OCI-LY1 (cell line): ENCODE data around the gene MXRA7.

Source experiments
- H2AFZ ChIP-seq: fragments of 200-600 bp; sonication (generic), shearing (Covaris generic); 2 replicates; pipeline ENCODE4 v1.6.0; 2014; ENCODE audit warnings: antibody characterized with exemption, mild to moderate bottlenecking, low read length
- H3F3A ChIP-seq: fragments of 200-600 bp; sonication (generic), shearing (Covaris generic); 2 replicates; pipeline ENCODE4 v1.6.0; 2014; ENCODE audit warnings: mild to moderate bottlenecking, antibody characterized with exemption, low read length, moderate library complexity; ENCODE audit not compliant: insufficient read depth
- H3K27ac ChIP-seq: fragments of 200-600 bp; sonication (generic); 2 replicates; pipeline ENCODE4 v1.5.1; 2014; ENCODE audit warnings: low read length, mixed run types, mild to moderate bottlenecking, low read depth; ENCODE audit not compliant: poor library complexity, severe bottlenecking
- H3K27me3 ChIP-seq: fragments of 200-600 bp; sonication (generic); 2 replicates; pipeline ENCODE4 v1.6.0; 2014; ENCODE audit warnings: antibody characterized with exemption, mild to moderate bottlenecking, low read length, moderate library complexity; ENCODE audit not compliant: insufficient read depth
- H3K36me3 ChIP-seq: fragments of 200-600 bp; sonication (generic); 2 replicates; pipeline ENCODE4 v1.6.1; 2014; ENCODE audit warnings: mild to moderate bottlenecking, antibody characterized with exemption, low read length, moderate library complexity, mixed read lengths; ENCODE audit not compliant: insufficient read depth
- H3K4me1 ChIP-seq: fragments of 200-600 bp; sonication (generic); 2 replicates; pipeline ENCODE4 v1.5.1; 2014; ENCODE audit warnings: mild to moderate bottlenecking, low read length, moderate library complexity; ENCODE audit not compliant: insufficient read depth, severe bottlenecking
- H3K4me2 ChIP-seq: fragments of 200-600 bp; sonication (generic), shearing (Covaris generic); 2 replicates; pipeline ENCODE4 v1.6.1; 2014; ENCODE audit warnings: low read length
- H3K4me3 ChIP-seq: fragments of 200-600 bp; sonication (generic); 2 replicates; pipeline ENCODE4 v1.5.1; 2014; ENCODE audit warnings: low read length, low read depth, mild to moderate bottlenecking, mixed read lengths; ENCODE audit not compliant: poor library complexity, severe bottlenecking
- H3K79me2 ChIP-seq: fragments of 200-600 bp; shearing (Covaris generic); 2 replicates; pipeline ENCODE4 v1.6.1; 2016; ENCODE audit warnings: mixed run types, low read length, mixed read lengths; ENCODE audit not compliant: insufficient read depth
- H3K9ac ChIP-seq: fragments of 200-600 bp; sonication (generic), shearing (Covaris generic); 2 replicates; pipeline ENCODE4 v1.6.1; 2014; ENCODE audit warnings: mild to moderate bottlenecking, low read length, mixed read lengths
- H3K9me2 ChIP-seq: fragments of 200-600 bp; sonication (generic), shearing (Covaris generic); 2 replicates; pipeline ENCODE4 v1.6.1; 2014; ENCODE audit warnings: low read depth, mild to moderate bottlenecking, low read length, mixed read lengths
- H3K9me3 ChIP-seq: fragments of 200-600 bp; shearing (Covaris generic); 2 replicates; pipeline ENCODE4 v1.6.1; 2014; ENCODE audit warnings: low read length, mixed read lengths
- H4K20me1 ChIP-seq: fragments of 200-600 bp; sonication (generic), shearing (Covaris generic); 2 replicates; pipeline ENCODE4 v1.6.0; 2016; ENCODE audit warnings: mild to moderate bottlenecking, low read length; ENCODE audit not compliant: insufficient read depth
- EZH2 ChIP-seq: fragments of 200-600 bp; sonication (generic), shearing (Covaris generic); IDR thresholded peaks from 2 replicates; pipeline ENCODE4 v1.8.0; 2017; ENCODE audit warnings: borderline replicate concordance, mixed run types, mild to moderate bottlenecking, antibody characterized with exemption, low read length, moderate library complexity, mixed read lengths
- TF ChIP-seq, protein P1 (sequence below): fragments of 200-600 bp; sonication (generic), shearing (Covaris generic); IDR thresholded peaks from 2 replicates; pipeline ENCODE4 v1.5.1; 2017; ENCODE audit warnings: mild to moderate bottlenecking, antibody characterized with exemption, low read length, moderate library complexity, mixed read lengths

MXRA7 gene

DNA sequence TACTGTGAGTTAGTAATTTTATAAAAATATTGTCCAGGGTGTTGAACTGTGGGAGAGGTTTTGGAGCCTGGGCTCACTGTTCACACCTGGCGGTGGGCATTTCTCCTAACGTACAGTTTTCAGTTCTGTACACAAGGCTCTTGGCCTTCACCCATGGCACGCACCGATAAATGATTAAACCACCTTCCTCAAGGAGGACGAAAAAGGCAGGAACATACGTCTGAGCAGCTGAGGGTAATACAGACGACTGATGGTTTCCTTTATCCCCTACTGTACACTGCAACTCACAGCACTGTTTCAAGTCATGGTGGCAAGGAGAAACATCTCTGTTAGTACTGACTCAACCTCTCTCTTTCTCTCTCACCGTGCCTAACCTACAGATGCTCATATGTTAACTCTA is 65.8 kb downstream of the MXRA7 start:
- H3K4me2 ChIP-seq: no peak overlapping the region
- H3K79me2 ChIP-seq: no peaks in the 10 kb centered on the region
- H3K4me1 ChIP-seq: no peaks in the 10 kb centered on the region
- H3K36me3 ChIP-seq: no peaks in the 10 kb centered on the region; the same call in 1 of the 2 replicates
- no peak overlapping the region for H2AFZ ChIP-seq
- H3K9me2 ChIP-seq: no peaks in the 10 kb centered on the region
- H3K27ac ChIP-seq: no peak overlapping the region
- H3K4me3 ChIP-seq: no peak overlapping the region
- H3K27me3 ChIP-seq: no peaks in the 10 kb centered on the region; the same call in 1 of the 2 replicates
- no peaks in the 10 kb centered on the region for H4K20me1 ChIP-seq
- H3K9me3 ChIP-seq: peaks cover 5% of the 10 kb centered on the region
- TF ChIP-seq, protein P1, sequence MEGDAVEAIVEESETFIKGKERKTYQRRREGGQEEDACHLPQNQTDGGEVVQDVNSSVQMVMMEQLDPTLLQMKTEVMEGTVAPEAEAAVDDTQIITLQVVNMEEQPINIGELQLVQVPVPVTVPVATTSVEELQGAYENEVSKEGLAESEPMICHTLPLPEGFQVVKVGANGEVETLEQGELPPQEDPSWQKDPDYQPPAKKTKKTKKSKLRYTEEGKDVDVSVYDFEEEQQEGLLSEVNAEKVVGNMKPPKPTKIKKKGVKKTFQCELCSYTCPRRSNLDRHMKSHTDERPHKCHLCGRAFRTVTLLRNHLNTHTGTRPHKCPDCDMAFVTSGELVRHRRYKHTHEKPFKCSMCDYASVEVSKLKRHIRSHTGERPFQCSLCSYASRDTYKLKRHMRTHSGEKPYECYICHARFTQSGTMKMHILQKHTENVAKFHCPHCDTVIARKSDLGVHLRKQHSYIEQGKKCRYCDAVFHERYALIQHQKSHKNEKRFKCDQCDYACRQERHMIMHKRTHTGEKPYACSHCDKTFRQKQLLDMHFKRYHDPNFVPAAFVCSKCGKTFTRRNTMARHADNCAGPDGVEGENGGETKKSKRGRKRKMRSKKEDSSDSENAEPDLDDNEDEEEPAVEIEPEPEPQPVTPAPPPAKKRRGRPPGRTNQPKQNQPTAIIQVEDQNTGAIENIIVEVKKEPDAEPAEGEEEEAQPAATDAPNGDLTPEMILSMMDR: no peak
- TF ChIP-seq EZH2: no peak
- H3K9ac ChIP-seq: no peak overlapping the region
- no peaks in the 10 kb centered on the region for H3F3A ChIP-seq

DNA sequence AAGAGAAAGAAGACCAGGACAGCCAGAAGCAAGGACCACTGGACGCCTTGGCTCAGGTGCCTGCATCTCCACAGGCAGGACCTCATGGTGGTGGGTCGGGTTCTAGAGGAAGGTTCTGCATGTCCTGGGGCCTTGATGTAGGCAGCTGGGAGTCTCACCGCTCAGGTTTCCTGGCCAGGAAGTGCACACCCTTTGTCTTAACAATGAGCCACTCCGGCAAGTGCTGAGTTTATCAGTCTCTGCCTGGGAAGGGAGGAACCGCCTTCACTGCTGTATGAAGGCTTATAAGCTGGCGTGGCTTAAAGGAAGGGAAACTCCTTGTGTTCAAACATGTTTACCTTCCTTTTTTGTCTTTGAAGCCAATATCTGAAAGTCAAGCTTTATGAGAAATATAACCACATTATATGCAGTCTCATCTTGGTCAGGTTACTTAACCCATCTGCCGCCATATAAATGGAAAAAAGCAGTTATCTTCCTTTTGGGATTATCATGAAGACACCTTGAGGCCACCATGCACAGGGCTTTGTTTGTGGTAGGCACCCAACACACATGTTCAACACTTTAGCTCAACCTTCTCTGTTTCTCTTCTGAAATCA is 67.1 kb downstream of the MXRA7 start, which contains the start of gene ST6GALNAC1:
ST6GALNAC1 (minus strand) TSS at position 205 of the 596 bp plus-strand sequence; CDS start at position 86, 119 bp downstream.
- H3K27ac ChIP-seq: no peak within 1 kb of the TSS
- H3K27me3 ChIP-seq: no peaks in the 10 kb centered on the region; the same call in 1 of the 2 replicates
- H3K4me2 ChIP-seq: no peak within 1 kb of the TSS

DNA sequence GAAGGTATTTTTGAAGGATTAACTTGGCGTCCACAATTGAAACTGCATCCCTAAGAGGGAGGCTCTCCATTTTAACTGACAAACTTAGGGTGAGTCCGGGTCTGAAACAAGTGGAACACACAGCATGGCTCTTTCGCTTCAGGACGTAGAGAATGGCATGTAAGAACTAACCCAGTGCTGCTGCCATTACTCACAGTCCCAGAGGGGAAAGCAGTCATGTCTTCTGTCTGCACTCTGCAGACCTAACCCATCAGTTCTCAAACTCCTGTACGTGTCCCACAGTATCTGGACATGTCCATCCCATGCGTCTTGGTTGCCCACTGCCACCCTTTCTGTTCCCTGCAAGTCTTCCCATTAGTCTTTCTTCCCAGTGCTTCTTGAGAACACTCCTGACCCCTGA is 67.8 kb downstream of the MXRA7 start:
- Histone ChIP-seq H3K79me2 (no peaks in the 10 kb centered on the region), H3K9me2 (no peaks in the 10 kb centered on the region), H3F3A (no peaks in the 10 kb centered on the region), H4K20me1 (no peaks in the 10 kb centered on the region), H3K4me3 (no peak overlapping the region), H2AFZ (no peak overlapping the region), H3K27me3 (no peaks in the 10 kb centered on the region; the same call in 1 of the 2 replicates), H3K27ac (no peak overlapping the region), H3K4me2 (no peak overlapping the region), H3K9ac (no peak overlapping the region), H3K4me1 (no peaks in the 10 kb centered on the region), H3K9me3 (peaks cover 5% of the 10 kb centered on the region), H3K36me3 (no peaks in the 10 kb centered on the region; the same call in 1 of the 2 replicates)
- TF ChIP-seq, protein P1: no peak
- no peak for TF ChIP-seq EZH2

More for the DNA sequence above, 67.1 kb downstream of the MXRA7 start, which contains the start of gene ST6GALNAC1:
- H3K9me3 ChIP-seq: peaks cover 5% of the 10 kb centered on the region
- H4K20me1 ChIP-seq: no peaks in the 10 kb centered on the region
- no peaks in the 10 kb centered on the region for H3K79me2 ChIP-seq
- H3F3A ChIP-seq: no peaks in the 10 kb centered on the region
- H3K4me1 ChIP-seq: no peaks in the 10 kb centered on the region
- H3K9ac ChIP-seq: no peak within 1 kb of the TSS
- H2AFZ ChIP-seq: no peak within 1 kb of the TSS
- H3K36me3 ChIP-seq: no peaks in the 10 kb centered on the region; the same call in 1 of the 2 replicates
- H3K9me2 ChIP-seq: no peaks in the 10 kb centered on the region
- TF ChIP-seq, protein P1: no peak
- TF ChIP-seq EZH2: no peak
- H3K4me3 ChIP-seq: no peak within 1 kb of the TSS
